ENCODE data around the gene SUN1.

DNA sequence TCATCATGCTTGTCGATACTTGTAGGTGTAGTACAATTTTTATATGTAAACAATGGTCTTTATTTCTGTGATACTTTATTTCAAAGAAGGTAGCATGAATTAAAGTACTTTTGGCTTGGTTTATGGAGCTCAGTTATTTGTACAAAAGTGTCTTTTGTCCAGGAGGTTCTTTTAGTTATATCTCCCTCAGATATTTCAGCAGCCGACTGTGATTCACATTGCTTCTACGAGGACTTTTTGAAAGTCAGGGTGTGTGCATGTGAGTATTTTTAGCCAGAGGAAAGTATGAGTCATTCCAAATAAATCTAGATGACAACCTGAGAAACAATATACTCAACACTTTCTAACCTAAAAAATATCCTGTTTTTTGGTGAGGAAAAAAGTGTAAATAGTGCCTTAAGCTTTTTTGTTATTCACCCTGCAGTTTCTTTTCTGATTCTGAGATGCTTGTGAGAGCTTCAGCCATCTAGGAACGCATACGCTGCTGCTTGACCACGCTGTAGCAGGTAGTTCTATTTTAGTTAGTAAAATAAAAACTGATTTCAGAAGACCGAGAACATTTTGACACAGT is 595 bp upstream of the SUN1 start:
- no peak for TF ChIP-seq POLR2A (IDR thresholded peaks at IDR 0.05; ENCODE audit: control extremely low read depth in 1 of 2, low read depth in 2 of 2, low read length in 2 of 2)
- TF ChIP-seq EZH2 (IDR thresholded peaks at IDR 0.05; ENCODE audit: low read depth, low read length, severe bottlenecking), result no peak
- no peak for TF ChIP-seq CEBPB (IDR thresholded peaks at IDR 0.05; ENCODE audit: low read depth, low read length)
